Small intestine (tissue), 7 donors: Measurements from ENCODE around the gene ANP32B. TPM values are rescaled to one million over a fixed set of nuclear protein-coding genes. Genes with fewer than 3 reads are reported as not detected.

Source experiments
- DNase-seq, 2 donors: peaks; one replicate each; pipeline versions ENCODE4 v3.0.0 to v3.0.0-alpha.2; 2013
- FAIRE-seq: peaks from 2 replicates; lab custom pipeline; 2012; peaks lifted over from hg19 to GRCh38; lab: Jason Lieb, UNC
- H3K27ac ChIP-seq, 3 donors: one replicate each; pipeline ENCODE4 v1.5.1; 2013; ENCODE audit warnings: low read length in 2 of 3, mild to moderate bottlenecking in 2 of 3, control low read depth in 1 of 3, inconsistent platforms in 1 of 3, low read depth in 1 of 3, moderate library complexity in 1 of 3
- H3K27me3 ChIP-seq, 3 donors: one replicate each; pipeline ENCODE4 v1.6.1; 2013; ENCODE audit warnings: low read length in 3 of 3, inconsistent platforms in 1 of 3; ENCODE audit not compliant: control insufficient read depth in 3 of 3, insufficient read depth in 3 of 3
- H3K36me3 ChIP-seq, 3 donors: one replicate each; pipeline ENCODE4 v1.6.1; 2013; ENCODE audit warnings: low read length in 3 of 3, inconsistent platforms in 1 of 3, low read depth in 1 of 3, mild to moderate bottlenecking in 1 of 3, moderate library complexity in 1 of 3; ENCODE audit not compliant: control insufficient read depth in 3 of 3, insufficient read depth in 2 of 3
- H3K4me1 ChIP-seq, 3 donors: one replicate each; pipeline ENCODE4 v1.6.1; 2013; ENCODE audit warnings: low read length in 2 of 3, inconsistent platforms in 1 of 3, low read depth in 1 of 3, mild to moderate bottlenecking in 1 of 3, moderate library complexity in 1 of 3; ENCODE audit not compliant: control insufficient read depth in 3 of 3, insufficient read depth in 2 of 3
- H3K4me3 ChIP-seq, 3 donors: one replicate each; pipeline ENCODE4 v1.5.1; 2013; ENCODE audit warnings: low read length in 3 of 3, control low read depth in 1 of 3, inconsistent platforms in 1 of 3, low read depth in 1 of 3, mild to moderate bottlenecking in 1 of 3, moderate library complexity in 1 of 3
- H3K9me3 ChIP-seq, 2 donors: one replicate each; pipeline ENCODE4 v1.6.1; 2013; ENCODE audit warnings: low read depth in 1 of 2, low read length in 1 of 2; ENCODE audit not compliant: control insufficient read depth in 2 of 2, insufficient read depth in 1 of 2
- WGBS, 3 donors: extraction: QIAGEN DNeasy Blood & Tissue Kit; methylation state at CpG; one replicate each; pipeline ENCODE4 v1.1.7; 2013; 5-methylcytosine and 5-hydroxymethylcytosine counted together
- polyA plus RNA-seq, 4 donors: library from polyadenylated mRNA; stranded (reverse) in 3 of 4; unstranded in 1 of 4; fragments of 200-250 nt in 3 of 4; fragments of 120-200 nt in 1 of 4; gene quantifications; one replicate each; pipeline versions ENCODE4 v1.2.1 to v1.2.3, GENCODE V29; 2013
- donor health status: healthy with polysubstance abuse.
- donor health status: control.
- donor health status: control.
- donor health status: Bipolar disorder and iron deficiency.
- donor health status: healthy.

ANP32B gene
- polyA plus RNA-seq, 4 donors = 106 to 263 (median 182) TPM

- no peak overlapping the region for H3K27ac ChIP-seq
- H3K4me3 ChIP-seq = no peak overlapping the region
- H3K27me3 ChIP-seq = no peaks in the 10 kb centered on the region
- FAIRE-seq (no peak), DNase-seq (no peak)
- peaks cover 0 to 9% (median under 1%) of the 10 kb centered on the region in 3 donors for H3K4me1 ChIP-seq
- H3K9me3 ChIP-seq = no peaks in the 10 kb centered on the region
- 66 to 79% (median 69%) methylated on average over 10 of the region's 10 CpGs for WGBS, 3 donors
- H3K36me3 ChIP-seq = no peaks in the 10 kb centered on the region
Observed at GRCh38 chr9:97980918-97981845, 2.0 kb upstream of the ANP32B start.

GRCh38 chr9:97981846-97982682 is 1.1 kb upstream of the ANP32B start:
- Histone ChIP-seq H3K4me3 (peak overlapping the region; percentile 68 to 97 (median 95)), H3K36me3 (no peaks in the 10 kb centered on the region), H3K4me1 (peaks cover 3 to 10% (median 6%) of the 10 kb centered on the region in 3 donors), H3K27ac (peak overlapping the region in 2 of 3 donors; percentile 48 to 84), H3K27me3 (no peaks in the 10 kb centered on the region), H3K9me3 (no peaks in the 10 kb centered on the region)
- DNase-seq (no peak), FAIRE-seq (no peak)
- WGBS, 3 donors = 36 to 47% (median 40%) methylated on average over 15 of the region's 15 CpGs

GRCh38 chr9:97983589-97984187 is 547 bp downstream of the ANP32B start:
- H3K36me3 ChIP-seq = no peaks in the 10 kb centered on the region
- H3K9me3 ChIP-seq = no peaks in the 10 kb centered on the region
- H3K27ac ChIP-seq = peak overlapping the region; percentile 92 to 99 (median 95)
- FAIRE-seq = no peak
- H3K27me3 ChIP-seq = no peaks in the 10 kb centered on the region
- DNase-seq = peak; percentile 65 to 88
- peaks cover 3 to 10% (median 6%) of the 10 kb centered on the region in 3 donors for H3K4me1 ChIP-seq
- peak overlapping the region; percentile 84 to 97 (median 95) for H3K4me3 ChIP-seq
- WGBS, 3 donors = 1% methylated on average over 37 to 70 of the region's 70 CpGs

GRCh38 chr9:97984188-97985057 is 1.3 kb downstream of the ANP32B start:
- peaks cover 3 to 10% (median 6%) of the 10 kb centered on the region in 3 donors for H3K4me1 ChIP-seq

GRCh38 chr9:97985058-97985861 is 2.1 kb downstream of the ANP32B start:
- Histone ChIP-seq H3K4me3 (peak overlapping the region; percentile 45 to 97 (median 95)), H3K4me1 (peaks cover 3 to 13% (median 12%) of the 10 kb centered on the region in 3 donors), H3K27me3 (no peaks in the 10 kb centered on the region), H3K36me3 (no peaks in the 10 kb centered on the region), H3K9me3 (no peaks in the 10 kb centered on the region), H3K27ac (peak overlapping the region; percentile 79 to 99 (median 95))
- no peak for FAIRE-seq
- peak in 1 of 2 donors; percentile 30 for DNase-seq
- 8 to 24% (median 12%) methylated on average over 46 to 59 of the region's 59 CpGs for WGBS, 3 donors

More at GRCh38 chr9:97984188-97985057, 1.3 kb downstream of the ANP32B start:
- no peaks in the 10 kb centered on the region for H3K9me3 ChIP-seq
- DNase-seq (peak; percentile 62 to 90), FAIRE-seq (no peak)
- no peaks in the 10 kb centered on the region for H3K36me3 ChIP-seq
- peak overlapping the region; percentile 84 to 97 (median 95) for H3K4me3 ChIP-seq
- 0 to 1% (median 0%) methylated on average over 41 to 116 of the region's 116 CpGs for WGBS, 3 donors
- H3K27me3 ChIP-seq = no peaks in the 10 kb centered on the region
- H3K27ac ChIP-seq = peak overlapping the region; percentile 92 to 99 (median 95)

GRCh38 chr9:97987487-97987886 is 4.3 kb downstream of the ANP32B start:
- WGBS, 3 donors = 79 to 83% (median 82%) methylated on average over 5 of the region's 5 CpGs
- H3K27me3 ChIP-seq = no peaks in the 10 kb centered on the region
- no peaks in the 10 kb centered on the region for H3K36me3 ChIP-seq
- H3K9me3 ChIP-seq = no peaks in the 10 kb centered on the region
- FAIRE-seq = no peak
- H3K4me3 ChIP-seq = no peak overlapping the region
- H3K27ac ChIP-seq = no peak overlapping the region
- DNase-seq = no peak
- H3K4me1 ChIP-seq = peaks cover 5 to 21% (median 14%) of the 10 kb centered on the region in 3 donors

GRCh38 chr9:97990259-97990658 is 7.1 kb downstream of the ANP32B start:
- DNase-seq (no peak), FAIRE-seq (no peak)
- Histone ChIP-seq H3K36me3 (no peaks in the 10 kb centered on the region), H3K9me3 (no peaks in the 10 kb centered on the region), H3K27me3 (no peaks in the 10 kb centered on the region), H3K4me1 (peaks cover 14 to 36% (median 25%) of the 10 kb centered on the region in 3 donors), H3K27ac (no peak overlapping the region), H3K4me3 (no peak overlapping the region)
- WGBS, 3 donors = 54 to 65% (median 59%) methylated on average over 2 of the region's 2 CpGs
